DND-41 (cell line): ENCODE data around the gene LIX1.
"Not testable (repeated sequence)": the region's sequence is repeated elsewhere in the genome, so short reads cannot be mapped to it uniquely, and the experiment has no call there.

Source experiments
- ATAC-seq: fragments of 200-7000 bp; cut with Tn5 transposase; 3 replicates; pipeline ENCODE4 v1.9.1; 2021; ENCODE audit warnings: low read depth; ENCODE audit not compliant: insufficient read depth
- DNase-seq: peaks from one replicate; pipeline ENCODE4 v3.0.0-alpha.2; 2020
- H2AFZ ChIP-seq: 2 replicates; pipeline ENCODE4 v1.6.0; 2012; ENCODE audit warnings: low read depth, low read length
- H3K27ac ChIP-seq: 2 replicates; pipeline ENCODE4 v1.5.1; 2012; ENCODE audit warnings: low read length, inconsistent platforms
- H3K27me3 ChIP-seq: fragments of 200-600 bp; sonication (generic); 2 replicates; pipeline ENCODE4 v1.6.0; 2012; ENCODE audit warnings: low read length, mild to moderate bottlenecking, inconsistent platforms; ENCODE audit not compliant: insufficient read depth, poor library complexity
- H3K36me3 ChIP-seq: 2 replicates; pipeline ENCODE4 v1.5.1; 2012; ENCODE audit warnings: low read length, inconsistent platforms; ENCODE audit not compliant: insufficient read depth
- H3K4me1 ChIP-seq: 2 replicates; pipeline ENCODE4 v1.5.1; 2012; ENCODE audit warnings: mild to moderate bottlenecking, low read length; ENCODE audit not compliant: insufficient read depth
- H3K4me2 ChIP-seq: 2 replicates; pipeline ENCODE4 v1.6.0; 2012; ENCODE audit warnings: mild to moderate bottlenecking, moderate library complexity, low read length, inconsistent platforms; ENCODE audit not compliant: insufficient read depth
- H3K4me3 ChIP-seq, 2 experiments: fragments of 200-600 bp in 1 of 2; shearing (Covaris generic) in 1 of 2; 2 replicates each; pipeline ENCODE4 v1.5.1; 2012 to 2016; ENCODE audit warnings: inconsistent platforms in 2 of 2, low read length in 2 of 2, mild to moderate bottlenecking in 2 of 2, low read depth in 1 of 2, moderate library complexity in 1 of 2
- H3K79me2 ChIP-seq: 2 replicates; pipeline ENCODE4 v1.6.0; 2012; ENCODE audit warnings: low read length, inconsistent platforms; ENCODE audit not compliant: insufficient read depth
- H3K9ac ChIP-seq: 2 replicates; pipeline ENCODE4 v1.6.0; 2012; ENCODE audit warnings: low read depth, mild to moderate bottlenecking, inconsistent platforms, low read length, moderate library complexity
- H3K9me3 ChIP-seq: 2 replicates; pipeline ENCODE4 v1.5.1; 2012; ENCODE audit warnings: low read length, moderate library complexity, mild to moderate bottlenecking, inconsistent platforms; ENCODE audit not compliant: insufficient read depth, severe bottlenecking
- H4K20me1 ChIP-seq: 2 replicates; pipeline ENCODE4 v1.6.0; 2012; ENCODE audit warnings: low read length; ENCODE audit not compliant: insufficient read depth
- CTCF ChIP-seq: IDR thresholded peaks from 2 replicates; pipeline ENCODE4 v1.5.1; 2012; ENCODE audit warnings: borderline replicate concordance, low read length, moderate library complexity, mild to moderate bottlenecking; ENCODE audit not compliant: poor library complexity, severe bottlenecking; ENCODE audit errors: extremely low read depth
- EZH2 ChIP-seq: IDR thresholded peaks from 3 replicates; pipeline ENCODE4 v1.6.1; 2012; ENCODE audit warnings: borderline replicate concordance, low read depth, mild to moderate bottlenecking, moderate library complexity, low read length, inconsistent platforms; ENCODE audit not compliant: severe bottlenecking

The LIX1 gene

DNA sequence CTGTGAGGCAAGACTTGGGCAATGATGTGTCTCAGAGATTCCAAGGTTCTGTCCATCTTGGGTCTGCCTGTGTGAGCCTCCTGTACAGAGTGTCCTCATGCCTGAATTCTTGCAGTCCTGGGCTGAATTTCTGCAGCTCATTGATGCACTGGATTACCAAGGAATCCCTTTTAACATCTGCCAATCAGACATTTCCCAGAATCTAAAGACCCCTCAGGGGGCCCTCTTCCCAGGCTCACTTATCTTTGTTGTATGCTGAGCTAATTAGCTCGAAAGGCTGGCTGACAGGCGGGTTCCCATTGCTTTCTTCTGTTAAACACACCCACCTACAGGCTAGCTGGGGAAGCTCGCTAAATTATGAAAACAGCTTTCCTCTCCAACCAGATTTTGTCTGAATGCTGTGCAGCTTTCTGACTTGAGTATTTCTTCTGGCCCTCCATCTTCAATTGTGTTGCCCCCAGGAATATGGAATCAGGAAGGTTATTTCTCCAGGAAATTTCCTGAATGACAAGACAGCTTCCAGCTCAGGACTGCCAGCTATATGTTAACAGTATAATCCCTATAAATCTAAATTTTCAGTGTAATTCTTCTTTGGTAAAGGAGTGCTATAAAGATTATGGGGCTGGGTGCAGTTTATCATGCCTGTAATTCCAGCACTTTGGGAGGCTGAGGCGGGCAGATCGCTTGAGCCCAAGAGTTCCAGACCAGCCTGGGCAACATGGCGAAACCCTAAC, at the start of gene LIX1:
TSS of gene LIX1 (minus strand) at position 91 of the 734 bp plus-strand sequence. CDS start at position 56, 35 bp downstream.
- H3K9ac ChIP-seq, result no peak within 1 kb of the TSS
- no peaks in the 10 kb centered on the region for H3K9me3 ChIP-seq
- no peak within 1 kb of the TSS for H3K27ac ChIP-seq
- H3K4me1 ChIP-seq, result 0 out of 2 replicates have a peak, but pooled peaks cover 3% of the 10 kb centered on the region
- peak; percentile 61 for DNase-seq
- no peaks in the 10 kb centered on the region for H3K27me3 ChIP-seq
- H3K4me2 ChIP-seq, result no peak within 1 kb of the TSS
- 0 out of 2 replicates have a peak within 1 kb of the TSS, but pooled peaks have one; percentile 42 for H2AFZ ChIP-seq
- H3K79me2 ChIP-seq, result no peaks in the 10 kb centered on the region
- H3K36me3 ChIP-seq, result no peaks in the 10 kb centered on the region
- H3K4me3 ChIP-seq, result no peak within 1 kb of the TSS
- no peaks in the 10 kb centered on the region for H4K20me1 ChIP-seq
- peak; percentile 83 for TF ChIP-seq CTCF
- TF ChIP-seq EZH2, result no peak
- peak; percentile 97 for ATAC-seq

- H4K20me1 ChIP-seq, result no peaks in the 10 kb centered on the region
- H3K36me3 ChIP-seq, result no peaks in the 10 kb centered on the region
- peak overlapping the region; percentile 62 for H3K4me2 ChIP-seq
- peak overlapping the region; percentile 92 for H3K27ac ChIP-seq
- TF ChIP-seq EZH2 (no peak), CTCF (no peak)
- H3K27me3 ChIP-seq, result no peaks in the 10 kb centered on the region
- peaks cover 60% of the 10 kb centered on the region for H3K4me1 ChIP-seq
- DNase-seq, result no peak
- peaks cover 32% of the 10 kb centered on the region for H3K79me2 ChIP-seq
- H3K9ac ChIP-seq, result peak overlapping the region; percentile 49
- H2AFZ ChIP-seq, result no peak overlapping the region
- no peak for ATAC-seq
- H3K4me3 ChIP-seq, result no peak overlapping the region
- no peaks in the 10 kb centered on the region for H3K9me3 ChIP-seq
Measured at GRCh38 chr5:97191893-97192292, 49.5 kb upstream of the LIX1 start.

DNA sequence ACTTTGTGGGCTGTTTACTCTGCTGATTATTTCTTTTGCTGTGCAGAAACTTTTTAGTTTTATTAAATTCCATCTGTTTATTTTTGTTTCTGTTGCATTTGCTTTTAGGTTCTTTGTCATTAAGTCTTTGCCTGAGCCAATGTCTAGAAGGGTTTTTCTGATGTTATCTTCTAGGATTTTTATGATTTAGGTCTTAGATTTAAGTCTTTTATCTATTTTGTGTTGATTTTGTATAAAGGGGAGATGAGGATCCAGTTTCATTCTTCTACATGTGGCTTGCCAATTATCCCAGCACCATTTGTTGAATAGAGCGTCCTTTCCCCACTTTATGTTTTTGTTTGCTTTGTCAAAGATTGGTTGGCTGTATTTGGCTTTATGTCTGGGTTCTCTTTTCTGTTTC, 47.1 kb upstream of the LIX1 start:
- H3K9ac ChIP-seq, DNase-seq, H3K36me3 ChIP-seq, H2AFZ ChIP-seq, H3K4me2 ChIP-seq, H3K4me3 ChIP-seq, ATAC-seq, H4K20me1 ChIP-seq, H3K27me3 ChIP-seq, H3K9me3 ChIP-seq: not testable (repeated sequence)
- Histone ChIP-seq H3K79me2 (peaks cover 17% of the 10 kb centered on the region), H3K27ac (peak overlapping the region; percentile 24; the same call in 1 of the 2 replicates), H3K4me1 (peaks cover 59% of the 10 kb centered on the region)

DNA sequence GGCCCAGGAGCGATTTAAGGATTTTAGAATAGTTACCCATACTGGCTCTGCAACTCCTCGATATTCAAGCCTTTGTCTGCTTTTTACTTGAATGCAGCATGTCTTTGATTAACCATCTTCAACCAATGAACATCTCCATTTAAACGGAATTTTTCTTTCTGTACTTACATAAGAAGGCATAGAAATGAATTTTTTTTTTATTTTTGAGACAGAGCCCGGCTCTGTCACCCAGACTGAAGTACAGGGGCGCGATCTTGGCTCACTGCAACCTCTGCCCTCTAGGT, 41.5 kb upstream of the LIX1 start:
- H4K20me1 ChIP-seq, result peaks cover 21% of the 10 kb centered on the region; the same call in 1 of the 2 replicates
- no peaks in the 10 kb centered on the region for H3K9me3 ChIP-seq
- peaks cover 16% of the 10 kb centered on the region for H3K36me3 ChIP-seq
- DNase-seq, result no peak
- peak overlapping the region; percentile 89 for H3K9ac ChIP-seq
- H3K27me3 ChIP-seq, result no peaks in the 10 kb centered on the region
- H3K4me1 ChIP-seq, result peaks cover 46% of the 10 kb centered on the region
- H3K27ac ChIP-seq, result peak overlapping the region; percentile 99
- no peak for ATAC-seq
- H3K4me3 ChIP-seq, result peak overlapping the region; percentile 94 to 97; a peak in 3 of 4 replicates
- TF ChIP-seq EZH2 (no peak), CTCF (no peak)
- H2AFZ ChIP-seq, result peak overlapping the region; percentile 98
- peak overlapping the region; percentile 77 for H3K4me2 ChIP-seq
- H3K79me2 ChIP-seq, result peaks cover 53% of the 10 kb centered on the region
